ENCODE data around the gene UTS2R.
"Not testable (repeated sequence)": the region's sequence is repeated elsewhere in the genome, so short reads cannot be mapped to it uniquely, and the experiment has no call there.

The UTS2R gene

DNA sequence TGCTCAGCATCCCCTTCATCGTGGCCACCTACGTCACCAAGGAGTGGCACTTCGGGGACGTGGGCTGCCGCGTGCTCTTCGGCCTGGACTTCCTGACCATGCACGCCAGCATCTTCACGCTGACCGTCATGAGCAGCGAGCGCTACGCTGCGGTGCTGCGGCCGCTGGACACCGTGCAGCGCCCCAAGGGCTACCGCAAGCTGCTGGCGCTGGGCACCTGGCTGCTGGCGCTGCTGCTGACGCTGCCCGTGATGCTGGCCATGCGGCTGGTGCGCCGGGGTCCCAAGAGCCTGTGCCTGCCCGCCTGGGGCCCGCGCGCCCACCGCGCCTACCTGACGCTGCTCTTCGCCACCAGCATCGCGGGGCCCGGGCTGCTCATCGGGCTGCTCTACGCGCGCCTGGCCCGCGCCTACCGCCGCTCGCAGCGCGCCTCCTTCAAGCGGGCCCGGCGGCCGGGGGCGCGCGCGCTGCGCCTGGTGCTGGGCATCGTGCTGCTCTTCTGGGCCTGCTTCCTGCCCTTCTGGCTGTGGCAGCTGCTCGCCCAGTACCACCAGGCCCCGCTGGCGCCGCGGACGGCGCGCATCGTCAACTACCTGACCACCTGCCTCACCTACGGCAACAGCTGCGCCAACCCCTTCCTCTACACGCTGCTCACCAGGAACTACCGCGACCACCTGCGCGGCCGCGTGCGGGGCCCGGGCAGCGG, 3.2 kb downstream of the UTS2R start:
- TF ChIP-seq EZH2phosphoT487 (IDR thresholded peaks at IDR 0.05; ENCODE audit: borderline replicate concordance): no peak
- TF ChIP-seq, protein P1, sequence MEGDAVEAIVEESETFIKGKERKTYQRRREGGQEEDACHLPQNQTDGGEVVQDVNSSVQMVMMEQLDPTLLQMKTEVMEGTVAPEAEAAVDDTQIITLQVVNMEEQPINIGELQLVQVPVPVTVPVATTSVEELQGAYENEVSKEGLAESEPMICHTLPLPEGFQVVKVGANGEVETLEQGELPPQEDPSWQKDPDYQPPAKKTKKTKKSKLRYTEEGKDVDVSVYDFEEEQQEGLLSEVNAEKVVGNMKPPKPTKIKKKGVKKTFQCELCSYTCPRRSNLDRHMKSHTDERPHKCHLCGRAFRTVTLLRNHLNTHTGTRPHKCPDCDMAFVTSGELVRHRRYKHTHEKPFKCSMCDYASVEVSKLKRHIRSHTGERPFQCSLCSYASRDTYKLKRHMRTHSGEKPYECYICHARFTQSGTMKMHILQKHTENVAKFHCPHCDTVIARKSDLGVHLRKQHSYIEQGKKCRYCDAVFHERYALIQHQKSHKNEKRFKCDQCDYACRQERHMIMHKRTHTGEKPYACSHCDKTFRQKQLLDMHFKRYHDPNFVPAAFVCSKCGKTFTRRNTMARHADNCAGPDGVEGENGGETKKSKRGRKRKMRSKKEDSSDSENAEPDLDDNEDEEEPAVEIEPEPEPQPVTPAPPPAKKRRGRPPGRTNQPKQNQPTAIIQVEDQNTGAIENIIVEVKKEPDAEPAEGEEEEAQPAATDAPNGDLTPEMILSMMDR (conservative IDR thresholded peaks at IDR 0.05; ENCODE audit: low read length): no peak
- Histone ChIP-seq H3K79me2 (ENCODE audit: insufficient read depth, low read length) (no peaks in the 10 kb centered on the region), H3K4me3 (ENCODE audit: low read length, poor library complexity, severe bottlenecking) (no peak overlapping the region), H3K9ac (ENCODE audit: low read depth, low read length, poor library complexity, severe bottlenecking) (no peak overlapping the region), H3K9me2 (replicated peaks; ENCODE audit: low read depth, low read length) (no peaks in the 10 kb centered on the region), H3K4me1 (ENCODE audit: insufficient read depth, low read length, poor library complexity, severe bottlenecking) (no peaks in the 10 kb centered on the region), H2AFZ (ENCODE audit: low read length) (no peak overlapping the region), H3K9me3 (ENCODE audit: insufficient read depth, low read depth, low read length) (no peaks in the 10 kb centered on the region), H3K4me2 (ENCODE audit: low read depth, low read length, poor library complexity, severe bottlenecking) (no peak overlapping the region), H3F3A (ENCODE audit: low read depth) (peaks cover under 1% of the 10 kb centered on the region), H3K36me3 (ENCODE audit: insufficient read depth, low read length) (no peaks in the 10 kb centered on the region), H3K27me3 (ENCODE audit: insufficient read depth, low read length, poor library complexity, severe bottlenecking) (no peaks in the 10 kb centered on the region), H4K20me1 (ENCODE audit: insufficient read depth, low read length, poor library complexity, severe bottlenecking) (no peaks in the 10 kb centered on the region)

DNA sequence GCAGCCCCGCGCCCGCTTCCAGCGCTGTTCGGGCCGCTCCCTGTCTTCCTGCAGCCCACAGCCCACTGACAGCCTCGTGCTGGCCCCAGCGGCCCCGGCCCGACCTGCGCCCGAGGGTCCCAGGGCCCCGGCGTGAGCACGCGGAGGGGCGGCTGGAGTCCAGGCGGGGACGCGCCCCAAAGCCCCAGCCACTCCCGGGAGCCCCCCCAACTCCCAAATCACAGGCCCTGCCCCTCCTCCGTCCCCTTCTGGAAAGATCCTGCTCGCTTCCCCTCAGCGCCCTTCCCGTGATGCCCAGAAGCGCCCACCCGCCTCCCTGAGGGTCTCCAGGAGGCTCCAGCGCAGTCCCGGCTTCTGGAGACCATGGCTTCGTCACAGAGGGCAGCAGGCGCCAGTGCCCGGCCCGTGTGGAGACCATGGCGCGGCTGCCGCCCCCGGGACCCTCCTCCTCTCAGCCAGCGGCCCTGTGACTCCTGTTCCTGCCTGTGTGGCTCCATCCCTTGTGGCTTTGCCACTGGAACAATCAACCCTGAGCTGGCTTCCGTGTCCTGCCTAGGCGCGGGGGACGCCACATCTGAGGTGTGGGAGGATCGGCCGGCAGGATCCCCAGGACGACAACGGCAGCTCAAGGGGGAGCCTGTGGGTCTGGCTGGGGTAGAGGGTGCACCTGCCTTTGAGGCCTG, 3.9 kb downstream of the UTS2R start:
- Histone ChIP-seq H3K27me3 (ENCODE audit: insufficient read depth, low read length, poor library complexity, severe bottlenecking) (no peaks in the 10 kb centered on the region), H3K79me2 (ENCODE audit: insufficient read depth, low read length) (no peaks in the 10 kb centered on the region), H3K36me3 (ENCODE audit: insufficient read depth, low read length) (no peaks in the 10 kb centered on the region), H3K4me1 (ENCODE audit: insufficient read depth, low read length, poor library complexity, severe bottlenecking) (no peaks in the 10 kb centered on the region), H2AFZ (ENCODE audit: low read length) (no peak overlapping the region), H4K20me1 (ENCODE audit: insufficient read depth, low read length, poor library complexity, severe bottlenecking) (no peaks in the 10 kb centered on the region), H3K9ac (ENCODE audit: low read depth, low read length, poor library complexity, severe bottlenecking) (no peak overlapping the region), H3K9me2 (replicated peaks; ENCODE audit: low read depth, low read length) (no peaks in the 10 kb centered on the region), H3F3A (ENCODE audit: low read depth) (no peaks in the 10 kb centered on the region), H3K4me2 (ENCODE audit: low read depth, low read length, poor library complexity, severe bottlenecking) (no peak overlapping the region), H3K4me3 (ENCODE audit: low read length, poor library complexity, severe bottlenecking) (no peak overlapping the region), H3K9me3 (ENCODE audit: insufficient read depth, low read depth, low read length) (no peaks in the 10 kb centered on the region)
- TF ChIP-seq, protein P1 (conservative IDR thresholded peaks at IDR 0.05; ENCODE audit: low read length): no peak
- no peak for TF ChIP-seq EZH2phosphoT487 (IDR thresholded peaks at IDR 0.05; ENCODE audit: borderline replicate concordance)

DNA sequence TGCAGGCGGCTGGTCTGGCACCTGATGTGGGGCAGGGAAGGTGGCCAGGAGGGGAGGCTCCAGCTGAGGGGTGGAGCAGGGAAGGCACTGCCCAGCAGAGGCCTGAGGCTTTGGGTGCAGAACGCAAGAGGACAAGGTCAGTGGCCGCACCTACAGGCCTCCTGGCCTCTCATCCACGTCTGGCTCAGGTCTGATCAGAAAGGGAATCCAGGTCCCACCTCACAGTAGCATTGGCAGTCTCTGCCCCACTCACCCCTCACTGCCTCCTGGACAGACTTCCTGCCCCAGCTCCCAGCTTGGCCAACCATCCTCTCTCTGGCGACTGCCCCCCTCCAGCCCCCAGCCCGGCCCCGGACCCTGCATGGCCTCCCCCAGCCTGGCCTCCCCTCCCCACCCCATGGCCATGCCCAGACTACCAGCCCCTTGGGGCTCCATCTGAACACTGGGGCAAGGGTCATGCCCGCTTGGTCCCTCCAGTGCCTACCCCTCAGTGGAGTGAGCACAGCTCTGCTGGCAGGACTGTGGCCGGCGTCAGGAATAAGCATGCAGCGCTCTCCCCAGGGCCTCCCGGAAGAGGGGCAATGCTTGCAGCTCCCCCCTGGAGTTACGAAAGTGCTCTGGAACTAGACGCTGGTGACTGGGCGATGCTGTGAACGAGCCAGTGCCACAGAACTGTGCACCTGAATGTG, 4.6 kb downstream of the UTS2R start:
- Histone ChIP-seq H3K9me2 (replicated peaks; ENCODE audit: low read depth, low read length) (no peaks in the 10 kb centered on the region), H3K27me3 (ENCODE audit: insufficient read depth, low read length, poor library complexity, severe bottlenecking) (no peaks in the 10 kb centered on the region), H3K36me3 (ENCODE audit: insufficient read depth, low read length) (no peaks in the 10 kb centered on the region), H3K4me2 (ENCODE audit: low read depth, low read length, poor library complexity, severe bottlenecking) (no peak overlapping the region), H3K4me3 (ENCODE audit: low read length, poor library complexity, severe bottlenecking) (no peak overlapping the region), H3K9ac (ENCODE audit: low read depth, low read length, poor library complexity, severe bottlenecking) (no peak overlapping the region), H3K4me1 (ENCODE audit: insufficient read depth, low read length, poor library complexity, severe bottlenecking) (no peaks in the 10 kb centered on the region), H3K9me3 (ENCODE audit: insufficient read depth, low read depth, low read length) (no peaks in the 10 kb centered on the region), H2AFZ (ENCODE audit: low read length) (no peak overlapping the region), H3F3A (ENCODE audit: low read depth) (no peaks in the 10 kb centered on the region), H3K79me2 (ENCODE audit: insufficient read depth, low read length) (no peaks in the 10 kb centered on the region), H4K20me1 (ENCODE audit: insufficient read depth, low read length, poor library complexity, severe bottlenecking) (no peaks in the 10 kb centered on the region)
- TF ChIP-seq EZH2phosphoT487 (IDR thresholded peaks at IDR 0.05; ENCODE audit: borderline replicate concordance): no peak
- TF ChIP-seq, protein P1 (conservative IDR thresholded peaks at IDR 0.05; ENCODE audit: low read length): no peak

DNA sequence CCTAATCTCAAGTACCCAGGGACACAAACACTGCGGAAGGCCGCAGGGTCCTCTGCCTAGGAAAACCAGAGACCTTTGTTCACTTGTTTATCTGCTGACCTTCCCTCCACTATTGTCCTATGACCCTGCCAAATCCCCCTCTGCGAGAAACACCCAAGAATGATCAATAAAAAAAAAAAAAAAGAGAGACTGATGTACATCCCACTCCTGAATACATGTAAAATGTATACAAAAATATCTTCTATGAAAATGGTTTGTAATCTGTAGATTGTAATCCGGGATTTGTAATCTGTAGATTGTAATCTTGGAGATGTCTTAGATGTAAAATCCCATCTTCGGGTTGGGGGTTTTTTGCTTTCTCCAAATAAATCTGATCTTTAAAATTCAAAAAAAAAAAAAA, 5.7 kb downstream of the UTS2R start:
- H3K4me1 ChIP-seq (ENCODE audit: insufficient read depth, low read length, poor library complexity, severe bottlenecking); H2AFZ ChIP-seq (ENCODE audit: low read length); H3F3A ChIP-seq (ENCODE audit: low read depth); H3K9me3 ChIP-seq (ENCODE audit: insufficient read depth, low read depth, low read length); H4K20me1 ChIP-seq (ENCODE audit: insufficient read depth, low read length, poor library complexity, severe bottlenecking); H3K79me2 ChIP-seq (ENCODE audit: insufficient read depth, low read length); H3K4me3 ChIP-seq (ENCODE audit: low read length, poor library complexity, severe bottlenecking); H3K4me2 ChIP-seq (ENCODE audit: low read depth, low read length, poor library complexity, severe bottlenecking); H3K27me3 ChIP-seq (ENCODE audit: insufficient read depth, low read length, poor library complexity, severe bottlenecking); H3K36me3 ChIP-seq (ENCODE audit: insufficient read depth, low read length); H3K9me2 ChIP-seq (replicated peaks; ENCODE audit: low read depth, low read length); H3K9ac ChIP-seq (ENCODE audit: low read depth, low read length, poor library complexity, severe bottlenecking): not testable (repeated sequence)

Data from Loucy (cell line).